Astrocyte (in vitro differentiated cells and primary cell): ENCODE results near the gene DAGLA. TPM values are rescaled to one million over a fixed set of nuclear protein-coding genes. Genes with fewer than 3 reads are reported as not detected.
A peak's percentile ranks its signal among the peaks of the same experiment; 100 is the strongest.

ENCODE experiments used
- DNase-seq: peaks from one replicate; pipeline ENCODE4 v3.0.0-alpha.2; 2010; ENCODE audit warnings: low read depth
- FAIRE-seq: peaks from 2 replicates; lab custom pipeline; 2011; peaks lifted over from hg19 to GRCh38; lab: Jason Lieb, UNC
- H2AFZ ChIP-seq: 2 replicates; pipeline ENCODE4 v1.6.0; 2012; ENCODE audit warnings: low read depth, low read length, inconsistent platforms
- H3K27ac ChIP-seq: 2 replicates; pipeline ENCODE4 v1.5.1; 2011; ENCODE audit warnings: low read depth, low read length, inconsistent platforms
- H3K27me3 ChIP-seq: 2 replicates; pipeline ENCODE4 v1.6.0; 2011; ENCODE audit warnings: low read length, inconsistent platforms; ENCODE audit not compliant: insufficient read depth
- H3K36me3 ChIP-seq: 2 replicates; pipeline ENCODE4 v1.5.1; 2011; ENCODE audit warnings: low read length, inconsistent platforms; ENCODE audit not compliant: insufficient read depth
- H3K4me1 ChIP-seq: 2 replicates; pipeline ENCODE4 v1.5.1; 2011; ENCODE audit warnings: low read length, inconsistent platforms; ENCODE audit not compliant: insufficient read depth
- H3K4me2 ChIP-seq: 2 replicates; pipeline ENCODE4 v1.6.0; 2012; ENCODE audit warnings: low read length, inconsistent platforms
- H3K4me3 ChIP-seq: 2 replicates; pipeline ENCODE4 v1.5.1; 2011; ENCODE audit warnings: low read depth, mild to moderate bottlenecking, low read length, inconsistent platforms; ENCODE audit not compliant: insufficient read depth
- H3K79me2 ChIP-seq: 2 replicates; pipeline ENCODE4 v1.6.0; 2012; ENCODE audit warnings: mild to moderate bottlenecking, low read length, inconsistent platforms; ENCODE audit not compliant: insufficient read depth
- H3K9ac ChIP-seq: 2 replicates; pipeline ENCODE4 v1.6.0; 2012; ENCODE audit warnings: mild to moderate bottlenecking, low read length, inconsistent platforms
- H3K9me3 ChIP-seq: 2 replicates; pipeline ENCODE4 v1.5.1; 2012; ENCODE audit warnings: low read depth, mild to moderate bottlenecking, low read length, inconsistent platforms; ENCODE audit not compliant: insufficient read depth
- H4K20me1 ChIP-seq: 2 replicates; pipeline ENCODE4 v1.6.0; 2012; ENCODE audit warnings: low read length, inconsistent platforms; ENCODE audit not compliant: insufficient read depth
- H3K27ac Mint-ChIP-seq: one replicate; pipeline ENCODE4 v1.8.0; 2021; ENCODE audit warnings: mild to moderate bottlenecking, mixed read lengths; ENCODE audit not compliant: unreplicated experiment
- H3K27me3 Mint-ChIP-seq: one replicate; pipeline ENCODE4 v1.8.0; 2021; ENCODE audit warnings: low read depth, mixed read lengths; ENCODE audit not compliant: unreplicated experiment
- H3K36me3 Mint-ChIP-seq: one replicate; pipeline ENCODE4 v1.8.0; 2021; ENCODE audit warnings: low read depth, mixed read lengths; ENCODE audit not compliant: unreplicated experiment
- H3K4me1 Mint-ChIP-seq: one replicate; pipeline ENCODE4 v1.8.0; 2021; ENCODE audit warnings: low read depth, mixed read lengths; ENCODE audit not compliant: unreplicated experiment
- H3K4me3 Mint-ChIP-seq: one replicate; pipeline ENCODE4 v1.8.0; 2021; ENCODE audit warnings: mild to moderate bottlenecking, moderate library complexity, mixed read lengths; ENCODE audit not compliant: unreplicated experiment
- H3K9me3 Mint-ChIP-seq: one replicate; pipeline ENCODE4 v1.8.0; 2021; ENCODE audit warnings: mild to moderate bottlenecking, mixed read lengths; ENCODE audit not compliant: unreplicated experiment
- CTCF ChIP-seq: IDR thresholded peaks from 2 replicates; pipeline ENCODE4 v1.5.1; 2011; ENCODE audit warnings: low read depth, mild to moderate bottlenecking, inconsistent platforms, low read length, moderate library complexity; ENCODE audit not compliant: insufficient read depth
- EZH2 ChIP-seq: IDR thresholded peaks from 2 replicates; pipeline ENCODE4 v1.6.1; 2012; ENCODE audit warnings: mild to moderate bottlenecking, low read length, inconsistent platforms; ENCODE audit not compliant: insufficient read depth
- total RNA-seq: library from RNA; stranded (reverse); gene quantifications from 2 replicates; pipeline ENCODE4 v1.2.1, GENCODE V29; 2021

Gene DAGLA
- total RNA-seq, 1 donor from 2014 or later: 5.5 TPM

- H3K9ac ChIP-seq: no peak overlapping the region
- Mint-ChIP-seq H3K27ac (no peak overlapping the region), H3K27me3 (peaks cover 26% of the 10 kb centered on the region), H3K4me1 (peaks cover 20% of the 10 kb centered on the region), H3K4me3 (peak overlapping the region; percentile 11), H3K9me3 (no peaks in the 10 kb centered on the region), H3K36me3 (no peaks in the 10 kb centered on the region)
- peaks cover 19% of the 10 kb centered on the region for H3K79me2 ChIP-seq
- H3K27me3 ChIP-seq: no peaks in the 10 kb centered on the region
- H2AFZ ChIP-seq: no peak overlapping the region
- no peak overlapping the region for H3K27ac ChIP-seq
- peaks cover 25% of the 10 kb centered on the region for H3K4me1 ChIP-seq
- H4K20me1 ChIP-seq: peaks cover 8% of the 10 kb centered on the region
- no peaks in the 10 kb centered on the region for H3K36me3 ChIP-seq
- TF ChIP-seq CTCF: no peak
- no peak for TF ChIP-seq EZH2
- FAIRE-seq (no peak), DNase-seq (no peak)
- H3K4me2 ChIP-seq: no peak overlapping the region
- no peak overlapping the region for H3K4me3 ChIP-seq
- no peaks in the 10 kb centered on the region for H3K9me3 ChIP-seq
These were observed 36.5 kb downstream of the DAGLA start for GRCh38 chr11:61716478-61717285.

- H3K9me3 Mint-ChIP-seq: no peaks in the 10 kb centered on the region
- H3K27me3 ChIP-seq: no peaks in the 10 kb centered on the region
- no peak overlapping the region for H2AFZ ChIP-seq
- FAIRE-seq (no peak), DNase-seq (no peak)
- no peak overlapping the region for H3K27ac Mint-ChIP-seq
- H3K27me3 Mint-ChIP-seq: peaks cover 25% of the 10 kb centered on the region
- TF ChIP-seq CTCF (no peak), EZH2 (no peak)
- H3K9ac ChIP-seq: peak overlapping the region; percentile 79
- H3K4me1 Mint-ChIP-seq: peaks cover 20% of the 10 kb centered on the region
- peaks cover 25% of the 10 kb centered on the region for H3K4me1 ChIP-seq
- peaks cover 8% of the 10 kb centered on the region for H4K20me1 ChIP-seq
- peak overlapping the region; percentile 59 for H3K4me3 ChIP-seq
- H3K79me2 ChIP-seq: peaks cover 19% of the 10 kb centered on the region
- no peak overlapping the region for H3K27ac ChIP-seq
- H3K4me3 Mint-ChIP-seq: peak overlapping the region; percentile 50
- peaks cover 4% of the 10 kb centered on the region for H3K36me3 Mint-ChIP-seq
- H3K9me3 ChIP-seq: no peaks in the 10 kb centered on the region
- H3K36me3 ChIP-seq: no peaks in the 10 kb centered on the region
- H3K4me2 ChIP-seq: peak overlapping the region; percentile 91
These were observed 37.3 kb downstream of the DAGLA start for GRCh38 chr11:61717286-61718033.
